Progenitor cell of endocrine pancreas (in vitro differentiated cells): ENCODE data around the gene CDH13. TPM values are rescaled to one million over a fixed set of nuclear protein-coding genes. Genes with fewer than 3 reads are reported as not detected.

Experiments used
- DNase-seq: peaks from one replicate; pipeline ENCODE4 v3.0.0; 2021; ENCODE audit warnings: low spot score; ENCODE audit not compliant: unreplicated experiment
- H3K27ac Mint-ChIP-seq: 2 replicates; pipeline ENCODE4 v1.8.0; 2021; ENCODE audit warnings: mild to moderate bottlenecking, moderate library complexity, mixed read lengths
- H3K27me3 Mint-ChIP-seq: 2 replicates; pipeline ENCODE4 v1.8.0; 2021; ENCODE audit warnings: mixed read lengths
- H3K36me3 Mint-ChIP-seq: 2 replicates; pipeline ENCODE4 v1.8.0; 2022; ENCODE audit warnings: mixed read lengths; ENCODE audit not compliant: insufficient read depth
- H3K4me1 Mint-ChIP-seq: 2 replicates; pipeline ENCODE4 v1.8.0; 2021; ENCODE audit warnings: low read depth, mixed read lengths
- H3K4me3 Mint-ChIP-seq: 2 replicates; pipeline ENCODE4 v1.8.0; 2021; ENCODE audit warnings: low read depth, mild to moderate bottlenecking, moderate library complexity, mixed read lengths
- H3K9me3 Mint-ChIP-seq: 2 replicates; pipeline ENCODE4 v1.8.0; 2021; ENCODE audit warnings: low read depth, mixed read lengths
- total RNA-seq: library from RNA; stranded (reverse); gene quantifications from 2 replicates; pipeline ENCODE4 v1.2.1, GENCODE V29; 2021
- TF ChIP-seq, protein P1 (sequence below): fragments of 200-600 bp; sonication (generic); IDR thresholded peaks from one replicate; pipeline ENCODE4 v1.5.0; 2021; ENCODE audit warnings: antibody characterized with exemption, mild to moderate bottlenecking; ENCODE audit not compliant: unreplicated experiment

CDH13 gene
- total RNA-seq, 1 donor from 2014 or later, result 0.38 TPM

- Mint-ChIP-seq H3K4me3 (no peak overlapping the region), H3K27ac (no peak overlapping the region), H3K9me3 (peaks cover 3% of the 10 kb centered on the region), H3K36me3 (peaks cover 2% of the 10 kb centered on the region), H3K4me1 (peaks cover 1% of the 10 kb centered on the region), H3K27me3 (peaks cover 11% of the 10 kb centered on the region)
- TF ChIP-seq, protein P1, sequence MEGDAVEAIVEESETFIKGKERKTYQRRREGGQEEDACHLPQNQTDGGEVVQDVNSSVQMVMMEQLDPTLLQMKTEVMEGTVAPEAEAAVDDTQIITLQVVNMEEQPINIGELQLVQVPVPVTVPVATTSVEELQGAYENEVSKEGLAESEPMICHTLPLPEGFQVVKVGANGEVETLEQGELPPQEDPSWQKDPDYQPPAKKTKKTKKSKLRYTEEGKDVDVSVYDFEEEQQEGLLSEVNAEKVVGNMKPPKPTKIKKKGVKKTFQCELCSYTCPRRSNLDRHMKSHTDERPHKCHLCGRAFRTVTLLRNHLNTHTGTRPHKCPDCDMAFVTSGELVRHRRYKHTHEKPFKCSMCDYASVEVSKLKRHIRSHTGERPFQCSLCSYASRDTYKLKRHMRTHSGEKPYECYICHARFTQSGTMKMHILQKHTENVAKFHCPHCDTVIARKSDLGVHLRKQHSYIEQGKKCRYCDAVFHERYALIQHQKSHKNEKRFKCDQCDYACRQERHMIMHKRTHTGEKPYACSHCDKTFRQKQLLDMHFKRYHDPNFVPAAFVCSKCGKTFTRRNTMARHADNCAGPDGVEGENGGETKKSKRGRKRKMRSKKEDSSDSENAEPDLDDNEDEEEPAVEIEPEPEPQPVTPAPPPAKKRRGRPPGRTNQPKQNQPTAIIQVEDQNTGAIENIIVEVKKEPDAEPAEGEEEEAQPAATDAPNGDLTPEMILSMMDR, result no peak
- no peak for DNase-seq
Observed at GRCh38 chr16:83220066-83220465, 593.3 kb downstream of the CDH13 start.

GRCh38 chr16:83224642-83225041, 597.9 kb downstream of the CDH13 start:
- TF ChIP-seq, protein P1, result no peak
- Mint-ChIP-seq H3K4me1 (peaks cover 9% of the 10 kb centered on the region), H3K9me3 (no peaks in the 10 kb centered on the region), H3K27ac (no peak overlapping the region), H3K36me3 (no peaks in the 10 kb centered on the region), H3K4me3 (no peak overlapping the region), H3K27me3 (peaks cover 21% of the 10 kb centered on the region)
- DNase-seq, result no peak

GRCh38 chr16:83227336-83227735, 600.6 kb downstream of the CDH13 start:
- no peak overlapping the region for H3K4me3 Mint-ChIP-seq
- H3K27ac Mint-ChIP-seq, result no peak overlapping the region
- H3K27me3 Mint-ChIP-seq, result peaks cover 21% of the 10 kb centered on the region
- H3K9me3 Mint-ChIP-seq, result no peaks in the 10 kb centered on the region
- TF ChIP-seq, protein P1, result no peak
- H3K4me1 Mint-ChIP-seq, result peaks cover 8% of the 10 kb centered on the region
- DNase-seq, result no peak
- no peaks in the 10 kb centered on the region for H3K36me3 Mint-ChIP-seq

DNA sequence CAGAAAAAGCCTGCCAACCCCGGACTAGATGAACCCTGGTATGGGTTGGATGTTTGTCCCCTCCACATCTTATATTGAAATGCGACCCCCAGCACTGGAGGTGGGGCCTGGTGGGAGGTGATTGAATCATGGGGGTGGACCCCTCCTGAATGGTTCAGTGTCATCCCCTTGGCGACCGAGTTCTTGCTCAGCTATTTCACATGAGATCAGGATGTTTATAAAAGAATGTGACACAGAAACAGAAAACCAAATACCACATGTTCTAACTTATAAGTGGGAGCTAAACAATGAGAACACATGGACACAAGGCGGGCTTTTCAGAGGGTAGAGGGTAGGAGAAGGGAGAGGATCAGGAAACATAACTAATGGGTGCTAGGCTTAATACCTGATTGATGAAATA, 605.0 kb downstream of the CDH13 start:
- Mint-ChIP-seq H3K4me1 (peaks cover 8% of the 10 kb centered on the region), H3K36me3 (no peaks in the 10 kb centered on the region), H3K27ac (no peak overlapping the region), H3K4me3 (no peak overlapping the region), H3K27me3 (no peaks in the 10 kb centered on the region), H3K9me3 (no peaks in the 10 kb centered on the region)
- TF ChIP-seq, protein P1, result no peak
- DNase-seq, result no peak

DNA sequence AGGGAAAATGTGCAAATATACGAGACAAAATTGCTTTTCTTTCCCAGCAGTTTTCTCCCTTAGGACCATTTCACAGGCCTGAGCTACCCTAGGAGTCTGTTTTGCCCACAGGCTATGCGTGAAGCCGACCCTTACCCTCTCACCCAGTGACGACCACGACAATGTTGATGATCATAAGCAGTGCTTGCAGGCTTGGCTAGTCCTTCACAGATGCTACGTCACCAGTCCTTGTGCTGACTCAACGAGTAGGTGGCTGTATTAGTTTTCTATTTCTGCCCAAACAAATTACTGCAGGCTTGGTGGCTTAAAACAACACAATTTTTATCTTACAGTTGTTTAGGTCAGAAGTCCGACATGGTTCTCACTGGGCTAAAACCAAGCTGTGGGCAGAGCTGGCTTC, 606.4 kb downstream of the CDH13 start:
- no peaks in the 10 kb centered on the region for H3K27me3 Mint-ChIP-seq

More for the DNA sequence above, 606.4 kb downstream of the CDH13 start:
- TF ChIP-seq, protein P1, result no peak
- Mint-ChIP-seq H3K36me3 (no peaks in the 10 kb centered on the region), H3K4me1 (peaks cover 7% of the 10 kb centered on the region), H3K9me3 (no peaks in the 10 kb centered on the region), H3K27ac (no peak overlapping the region), H3K4me3 (no peak overlapping the region)
- no peak for DNase-seq
